Measurements from ENCODE around the gene CACNA1E.

- TF ChIP-seq CTCF (conservative IDR thresholded peaks at IDR 0.05; ENCODE audit: low read length) (no peak), EZH2phosphoT487 (IDR thresholded peaks at IDR 0.05; ENCODE audit: borderline replicate concordance) (no peak)
Observed at GRCh38 chr1:181662606-181663005, 179.3 kb downstream of the CACNA1E start.

Measured in Loucy (cell line).